Hematopoietic multipotent progenitor cell treated with erythropoietin and hydrocortisone succinate and interleukin-3 and kit ligand, for 15 days (in vitro differentiated cells): ENCODE results near the gene COPZ1.
A peak's percentile ranks its signal among the peaks of the same experiment; 100 is the strongest.
"Not testable (repeated sequence)": the region's sequence is repeated elsewhere in the genome, so short reads cannot be mapped to it uniquely, and the experiment has no call there.

Source experiments
- DNase-seq: peaks from one replicate; pipeline ENCODE4 v3.0.0-alpha.2; 2015; ENCODE audit warnings: low spot score

COPZ1 gene

GRCh38 chr12:54294953-54295566, 29.9 kb upstream of the COPZ1 start:
- DNase-seq: peak; percentile 43

- DNase-seq: peak; percentile 63
Observed at GRCh38 chr12:54296393-54297099, 28.4 kb upstream of the COPZ1 start.

- peak; percentile 79 for DNase-seq
Observed at GRCh38 chr12:54298904-54299303, 26.0 kb upstream of the COPZ1 start.

GRCh38 chr12:54299515-54300224, 25.3 kb upstream of the COPZ1 start:
- peak; percentile 55 for DNase-seq

GRCh38 chr12:54300225-54300731, 24.7 kb upstream of the COPZ1 start:
- DNase-seq: no peak

GRCh38 chr12:54300732-54301427, 24.1 kb upstream of the COPZ1 start, which contains the start of gene NFE2:
TSS of gene NFE2 (minus strand) at chr12:54301015. CDS start at chr12:54295248, 5,767 bp downstream.
- DNase-seq: peak; percentile 84

GRCh38 chr12:54301428-54302048, 23.4 kb upstream of the COPZ1 start:
- DNase-seq: no peak

GRCh38 chr12:54303640-54304039, 21.3 kb upstream of the COPZ1 start:
- DNase-seq: peak; percentile 56

GRCh38 chr12:54304187-54304810, 20.6 kb upstream of the COPZ1 start:
- peak; percentile 97 for DNase-seq

GRCh38 chr12:54306925-54307741, 17.8 kb upstream of the COPZ1 start:
- peak; percentile 100 for DNase-seq

GRCh38 chr12:54311051-54311450, 13.9 kb upstream of the COPZ1 start:
- peak; percentile 3 for DNase-seq

GRCh38 chr12:54312309-54312708, 12.6 kb upstream of the COPZ1 start:
- not testable (repeated sequence) for DNase-seq

GRCh38 chr12:54321363-54321762, 3.6 kb upstream of the COPZ1 start:
- no peak for DNase-seq

- not testable (repeated sequence) for DNase-seq
Observed at GRCh38 chr12:54325442-54326109, 645 bp downstream of the COPZ1 start.

GRCh38 chr12:54328595-54329337, 3.8 kb downstream of the COPZ1 start:
- no peak for DNase-seq

- no peak for DNase-seq
Observed at GRCh38 chr12:54329759-54330158, 4.8 kb downstream of the COPZ1 start.

- no peak for DNase-seq
Observed at GRCh38 chr12:54330442-54330841, 5.5 kb downstream of the COPZ1 start.

- DNase-seq: no peak
Observed at GRCh38 chr12:54331461-54331860, 6.5 kb downstream of the COPZ1 start.

- no peak for DNase-seq
Observed at GRCh38 chr12:54333420-54334034, 8.6 kb downstream of the COPZ1 start.
